ENCODE measurements around the gene DSG4.

DSG4 gene

GRCh38 chr18:31364190-31364589 is 12.4 kb upstream of the DSG4 start:
- no peak for TF ChIP-seq CTCF (IDR thresholded peaks at IDR 0.05; ENCODE audit: low read depth, low read length)
- no peak for DNase-seq (ENCODE audit: low read depth in 2 of 2)
- H3K4me3 ChIP-seq (replicated peaks in 1 of 2; ENCODE audit: low read depth in 2 of 2, low read length in 2 of 2): no peak overlapping the region

GRCh38 chr18:31369478-31369877 is 7.1 kb upstream of the DSG4 start:
- no peak for TF ChIP-seq CTCF (IDR thresholded peaks at IDR 0.05; ENCODE audit: low read depth, low read length)
- H3K4me3 ChIP-seq (replicated peaks in 1 of 2; ENCODE audit: low read depth in 2 of 2, low read length in 2 of 2): no peak overlapping the region
- no peak for DNase-seq (ENCODE audit: low read depth in 2 of 2)

GRCh38 chr18:31371989-31372388 is 4.6 kb upstream of the DSG4 start:
- H3K4me3 ChIP-seq (replicated peaks in 1 of 2; ENCODE audit: low read depth in 2 of 2, low read length in 2 of 2): no peak overlapping the region
- TF ChIP-seq CTCF (IDR thresholded peaks at IDR 0.05; ENCODE audit: low read depth, low read length): no peak
- DNase-seq (ENCODE audit: low read depth in 2 of 2): no peak

GRCh38 chr18:31373641-31374040 is 2.9 kb upstream of the DSG4 start:
- no peak for TF ChIP-seq CTCF (IDR thresholded peaks at IDR 0.05; ENCODE audit: low read depth, low read length)
- DNase-seq (ENCODE audit: low read depth in 2 of 2): no peak
- H3K4me3 ChIP-seq (replicated peaks in 1 of 2; ENCODE audit: low read depth in 2 of 2, low read length in 2 of 2): no peak overlapping the region

GRCh38 chr18:31380912-31381311 is 4.3 kb downstream of the DSG4 start:
- DNase-seq (ENCODE audit: low read depth in 2 of 2): no peak
- no peak for TF ChIP-seq CTCF (IDR thresholded peaks at IDR 0.05; ENCODE audit: low read depth, low read length)
- H3K4me3 ChIP-seq (replicated peaks in 1 of 2; ENCODE audit: low read depth in 2 of 2, low read length in 2 of 2): no peak overlapping the region

GRCh38 chr18:31382107-31382506 is 5.5 kb downstream of the DSG4 start:
- no peak for TF ChIP-seq CTCF (IDR thresholded peaks at IDR 0.05; ENCODE audit: low read depth, low read length)

GRCh38 chr18:31386741-31387140 is 10.2 kb downstream of the DSG4 start:
- no peak for TF ChIP-seq CTCF (IDR thresholded peaks at IDR 0.05; ENCODE audit: low read depth, low read length)
- no peak overlapping the region for H3K4me3 ChIP-seq (replicated peaks in 1 of 2; ENCODE audit: low read depth in 2 of 2, low read length in 2 of 2)
- no peak for DNase-seq (ENCODE audit: low read depth in 2 of 2)

More at GRCh38 chr18:31382107-31382506, 5.5 kb downstream of the DSG4 start:
- DNase-seq (ENCODE audit: low read depth in 2 of 2): no peak
- no peak overlapping the region for H3K4me3 ChIP-seq (replicated peaks in 1 of 2; ENCODE audit: low read depth in 2 of 2, low read length in 2 of 2)

Measured in cardiac fibroblast (primary cell).